Heart left ventricle (tissue), 13 donors: ENCODE data around the gene GCM1.

Experiments
- POLR2A ChIP-seq, 2 donors: fragments of 450-650 bp; IDR thresholded peaks; one replicate each; pipeline ENCODE4 v1.6.1; 2017; ENCODE audit warnings: antibody characterized with exemption in 2 of 2, mild to moderate bottlenecking in 2 of 2, moderate library complexity in 2 of 2
- TF ChIP-seq, protein P1 (sequence below), 12 donors: fragments of 200-600 bp; sonication (generic) in 4 of 12; IDR thresholded peaks; one replicate each; pipeline versions ENCODE4 v1.5.0 to v1.8.0; 2018 to 2022; ENCODE audit warnings: antibody characterized with exemption in 12 of 12, mild to moderate bottlenecking in 5 of 12
- donor health status: ischemic (EF 13 %, LVEDD 7.1; RV severe dilation, severe dysfunction).
- donor health status: DM: no; HTN: yes; CAD: no.
- donor health status: DM: no; HTN: no; CAD: no.
- donor health status: ischemic (EF 25% LVEDD 6.9; RV normal size, moderate dysfunction).
- donor health status: ischemic (EF 25% LVEDD 5.7; RV mildly dilated, moderate dysfunction).
- donor health status: ischemic (EF 35%, LVEDD 5.7; RV mildly dilated, moderate dysfunction).
- donor health status: nonischemic (EF 11% LVEDD 7.7; RV severe dilation, severe dysfunction).
- donor health status: DM: yes; HTN: yes; CAD: no.
- donor health status: PGD.
- donor health status: ischemic (EF 29% LVEDD 5.4; RV normal size, mild dysfunction).
- donor health status: nonischemic (EF 23%, LVEDD 6.1; RV moderate dilation, normal function).

DNA sequence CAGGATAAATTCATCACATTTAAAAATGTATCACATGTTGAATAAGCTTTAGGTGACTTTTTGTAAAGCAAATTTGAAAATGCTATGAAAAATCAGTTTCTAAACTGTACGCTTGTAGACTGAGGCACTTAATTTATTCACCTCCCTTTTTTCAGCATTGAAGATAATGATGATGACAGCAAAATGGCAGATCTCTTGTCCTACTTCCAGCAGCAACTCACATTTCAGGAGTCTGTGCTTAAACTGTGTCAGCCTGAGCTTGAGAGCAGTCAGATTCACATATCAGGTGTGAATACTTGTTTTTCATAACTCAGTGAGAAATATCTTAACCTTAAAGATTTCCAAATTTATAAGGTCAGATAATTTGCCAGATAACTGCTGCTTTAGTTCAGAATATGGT is 67.8 kb downstream of the GCM1 start:
- TF ChIP-seq, protein P1, sequence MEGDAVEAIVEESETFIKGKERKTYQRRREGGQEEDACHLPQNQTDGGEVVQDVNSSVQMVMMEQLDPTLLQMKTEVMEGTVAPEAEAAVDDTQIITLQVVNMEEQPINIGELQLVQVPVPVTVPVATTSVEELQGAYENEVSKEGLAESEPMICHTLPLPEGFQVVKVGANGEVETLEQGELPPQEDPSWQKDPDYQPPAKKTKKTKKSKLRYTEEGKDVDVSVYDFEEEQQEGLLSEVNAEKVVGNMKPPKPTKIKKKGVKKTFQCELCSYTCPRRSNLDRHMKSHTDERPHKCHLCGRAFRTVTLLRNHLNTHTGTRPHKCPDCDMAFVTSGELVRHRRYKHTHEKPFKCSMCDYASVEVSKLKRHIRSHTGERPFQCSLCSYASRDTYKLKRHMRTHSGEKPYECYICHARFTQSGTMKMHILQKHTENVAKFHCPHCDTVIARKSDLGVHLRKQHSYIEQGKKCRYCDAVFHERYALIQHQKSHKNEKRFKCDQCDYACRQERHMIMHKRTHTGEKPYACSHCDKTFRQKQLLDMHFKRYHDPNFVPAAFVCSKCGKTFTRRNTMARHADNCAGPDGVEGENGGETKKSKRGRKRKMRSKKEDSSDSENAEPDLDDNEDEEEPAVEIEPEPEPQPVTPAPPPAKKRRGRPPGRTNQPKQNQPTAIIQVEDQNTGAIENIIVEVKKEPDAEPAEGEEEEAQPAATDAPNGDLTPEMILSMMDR (IDR thresholded peaks at IDR 0.05): no peak
- TF ChIP-seq POLR2A (IDR thresholded peaks at IDR 0.05): no peak
